ENCODE measurements around the gene ITIH4.

ITIH4 gene

GRCh38 chr3:52852419-52852818 is 21.9 kb upstream of the ITIH4 start:
- H3K4me1 ChIP-seq (ENCODE audit: insufficient read depth, low read length, poor library complexity, severe bottlenecking), result no peaks in the 10 kb centered on the region
- no peaks in the 10 kb centered on the region for H3F3A ChIP-seq (ENCODE audit: low read depth)
- H2AFZ ChIP-seq (ENCODE audit: low read length), result no peak overlapping the region
- H3K9me2 ChIP-seq (replicated peaks; ENCODE audit: low read depth, low read length), result no peaks in the 10 kb centered on the region
- H4K20me1 ChIP-seq (ENCODE audit: insufficient read depth, low read length, poor library complexity, severe bottlenecking), result no peaks in the 10 kb centered on the region
- H3K79me2 ChIP-seq (ENCODE audit: insufficient read depth, low read length), result no peaks in the 10 kb centered on the region
- H3K9me3 ChIP-seq (ENCODE audit: insufficient read depth, low read depth, low read length), result no peaks in the 10 kb centered on the region
- H3K36me3 ChIP-seq (ENCODE audit: insufficient read depth, low read length), result peaks cover 44% of the 10 kb centered on the region; the same call in 1 of the 2 replicates
- no peak overlapping the region for H3K4me3 ChIP-seq (ENCODE audit: low read length, poor library complexity, severe bottlenecking)
- H3K4me2 ChIP-seq (ENCODE audit: low read depth, low read length, poor library complexity, severe bottlenecking), result no peak overlapping the region
- no peak overlapping the region for H3K9ac ChIP-seq (ENCODE audit: low read depth, low read length, poor library complexity, severe bottlenecking)
- no peak for TF ChIP-seq CTCF (conservative IDR thresholded peaks at IDR 0.05; ENCODE audit: low read length)
- TF ChIP-seq EZH2phosphoT487 (IDR thresholded peaks at IDR 0.05; ENCODE audit: borderline replicate concordance), result no peak
- H3K27me3 ChIP-seq (ENCODE audit: insufficient read depth, low read length, poor library complexity, severe bottlenecking), result no peaks in the 10 kb centered on the region

GRCh38 chr3:52851348-52851747 is 20.9 kb upstream of the ITIH4 start:
- H3K9ac ChIP-seq (ENCODE audit: low read depth, low read length, poor library complexity, severe bottlenecking), result no peak overlapping the region
- H2AFZ ChIP-seq (ENCODE audit: low read length), result no peak overlapping the region
- peaks cover 44% of the 10 kb centered on the region; the same call in 1 of the 2 replicates for H3K36me3 ChIP-seq (ENCODE audit: insufficient read depth, low read length)
- H3K9me2 ChIP-seq (replicated peaks; ENCODE audit: low read depth, low read length), result no peaks in the 10 kb centered on the region
- no peak overlapping the region for H3K4me2 ChIP-seq (ENCODE audit: low read depth, low read length, poor library complexity, severe bottlenecking)
- TF ChIP-seq EZH2phosphoT487 (IDR thresholded peaks at IDR 0.05; ENCODE audit: borderline replicate concordance) (no peak), CTCF (conservative IDR thresholded peaks at IDR 0.05; ENCODE audit: low read length) (peak; percentile 71)
- H3F3A ChIP-seq (ENCODE audit: low read depth), result no peaks in the 10 kb centered on the region
- H3K79me2 ChIP-seq (ENCODE audit: insufficient read depth, low read length), result no peaks in the 10 kb centered on the region
- no peak overlapping the region for H3K4me3 ChIP-seq (ENCODE audit: low read length, poor library complexity, severe bottlenecking)
- no peaks in the 10 kb centered on the region for H3K27me3 ChIP-seq (ENCODE audit: insufficient read depth, low read length, poor library complexity, severe bottlenecking)
- no peaks in the 10 kb centered on the region for H3K4me1 ChIP-seq (ENCODE audit: insufficient read depth, low read length, poor library complexity, severe bottlenecking)
- H4K20me1 ChIP-seq (ENCODE audit: insufficient read depth, low read length, poor library complexity, severe bottlenecking), result no peaks in the 10 kb centered on the region
- H3K9me3 ChIP-seq (ENCODE audit: insufficient read depth, low read depth, low read length), result no peaks in the 10 kb centered on the region

- Histone ChIP-seq H3K27me3 (ENCODE audit: insufficient read depth, low read length, poor library complexity, severe bottlenecking) (no peaks in the 10 kb centered on the region), H4K20me1 (ENCODE audit: insufficient read depth, low read length, poor library complexity, severe bottlenecking) (no peaks in the 10 kb centered on the region), H3K36me3 (ENCODE audit: insufficient read depth, low read length) (peaks cover 44% of the 10 kb centered on the region; the same call in 1 of the 2 replicates), H3K79me2 (ENCODE audit: insufficient read depth, low read length) (no peaks in the 10 kb centered on the region), H3K9ac (ENCODE audit: low read depth, low read length, poor library complexity, severe bottlenecking) (no peak overlapping the region), H3K4me2 (ENCODE audit: low read depth, low read length, poor library complexity, severe bottlenecking) (no peak overlapping the region), H3F3A (ENCODE audit: low read depth) (no peaks in the 10 kb centered on the region), H2AFZ (ENCODE audit: low read length) (no peak overlapping the region), H3K9me3 (ENCODE audit: insufficient read depth, low read depth, low read length) (no peaks in the 10 kb centered on the region), H3K9me2 (replicated peaks; ENCODE audit: low read depth, low read length) (no peaks in the 10 kb centered on the region), H3K4me1 (ENCODE audit: insufficient read depth, low read length, poor library complexity, severe bottlenecking) (no peaks in the 10 kb centered on the region), H3K4me3 (ENCODE audit: low read length, poor library complexity, severe bottlenecking) (no peak overlapping the region)
- TF ChIP-seq CTCF (conservative IDR thresholded peaks at IDR 0.05; ENCODE audit: low read length), result no peak
- no peak for TF ChIP-seq EZH2phosphoT487 (IDR thresholded peaks at IDR 0.05; ENCODE audit: borderline replicate concordance)
Observed at GRCh38 chr3:52849656-52850055, 19.2 kb upstream of the ITIH4 start.
